Measurements from ENCODE around the gene RRP36. TPM values are rescaled to one million over a fixed set of nuclear protein-coding genes. Genes with fewer than 3 reads are reported as not detected.

RRP36 gene
- total and polyA plus RNA-seq, 9 of the 15 experiments (the other 6 are each of a cell fraction or from before 2014, with no cell fraction given), result 27.6 to 150 (median 114) TPM

GRCh38 chr6:43014434-43014909 is 7.0 kb upstream of the RRP36 start (continued):
- TF ChIP-seq MECOM (CRISPR knock-in tag; IDR thresholded peaks at IDR 0.05) (no peak), CXXC5 (CRISPR knock-in tag; IDR thresholded peaks at IDR 0.05) (no peak), CHD2 (IDR thresholded peaks at IDR 0.05; ENCODE audit: low read depth, low read length) (no peak), ZKSCAN8 (CRISPR knock-in tag; IDR thresholded peaks at IDR 0.05) (no peak), HDAC1 (IDR thresholded peaks at IDR 0.05) (peak in 1 of 2 experiments; percentile 71; a peak in 3 of 4 replicates), ARID2 (IDR thresholded peaks at IDR 0.05) (0 out of 2 replicates have a peak, but pooled peaks have one; percentile 40), ZNF143 (CRISPR knock-in tag; IDR thresholded peaks at IDR 0.05) (no peak), MAFG (tag; conservative IDR thresholded peaks at IDR 0.05) (no peak), GMEB1 (CRISPR knock-in tag; IDR thresholded peaks at IDR 0.05) (no peak), RERE (CRISPR knock-in tag; IDR thresholded peaks at IDR 0.05; ENCODE audit: borderline replicate concordance) (no peak), NFATC3 (IDR thresholded peaks at IDR 0.05) (no peak), ARHGAP35 (IDR thresholded peaks at IDR 0.05; ENCODE audit: partially characterized antibody) (peak; percentile 80), ZNF507 (tag; conservative IDR thresholded peaks at IDR 0.05) (no peak), MBD1 (CRISPR knock-in tag; IDR thresholded peaks at IDR 0.05) (no peak), STAT5B (CRISPR knock-in tag; IDR thresholded peaks at IDR 0.05) (no peak), MAFK (IDR thresholded peaks at IDR 0.05; ENCODE audit: low read length) (no peak), HNRNPK (IDR thresholded peaks at IDR 0.05; ENCODE audit: low read depth, low read length, poor library complexity, severe bottlenecking) (no peak), SMARCE1 (IDR thresholded peaks at IDR 0.05) (peak; percentile 49), ZSCAN29 (IDR thresholded peaks at IDR 0.05) (no peak), ELF1 (tag; IDR thresholded peaks at IDR 0.05) (no peak), ZNF12 (CRISPR knock-in tag; IDR thresholded peaks at IDR 0.05) (no peak), RAD51 (IDR thresholded peaks at IDR 0.05; ENCODE audit: borderline replicate concordance, low read depth) (0 out of 2 replicates have a peak, but pooled peaks have one; percentile 1), MTA1 (IDR thresholded peaks at IDR 0.05; ENCODE audit: borderline replicate concordance) (peak; percentile 34; the same call in 1 of the 2 replicates), PHTF2 (CRISPR knock-in tag; IDR thresholded peaks at IDR 0.05) (no peak)

Measured in K562 (cell line).